IMR-90 (cell line): ENCODE data around the gene PPM1H. TPM values are rescaled to one million over a fixed set of nuclear protein-coding genes. Genes with fewer than 3 reads are reported as not detected.

Experiments used
- ATAC-seq: fragments of 200-7000 bp; cut with Tn5 transposase; 2 replicates; pipeline ENCODE4 v1.9.1; 2020; ENCODE audit warnings: low read depth, mild to moderate bottlenecking, moderate library complexity
- BruUV-seq: library from RNA; stranded (reverse); fragments of 400-500 nt; replicated peaks from 2 replicates; lab custom pipeline; 2021; lab: Mats Ljungman, UMichigan
- CTCF ChIA-PET: fragments of 300-600 bp; formaldehyde crosslinking; extraction: SDS; loops from one replicate; lab custom pipeline; 2021; ENCODE audit warnings: antibody characterized with exemption; lab: Yijun Ruan, JAX
- POLR2A ChIA-PET: fragments of 300-600 bp; sonication (Branson Sonifier 250); formaldehyde crosslinking; loops from one replicate; lab custom pipeline; 2022; ENCODE audit warnings: antibody characterized with exemption; ENCODE audit not compliant: unreplicated experiment; lab: Charles Lee
- DNase-seq: peaks from one replicate; pipeline ENCODE4 v3.0.0; 2013
- H2AFZ ChIP-seq: replicated peaks from 2 replicates; pipeline ENCODE3; 2013; ENCODE audit warnings: low read length, mild to moderate bottlenecking; ENCODE audit not compliant: poor library complexity
- H2AK5ac ChIP-seq: 2 replicates; pipeline ENCODE4 v1.6.1; 2013; ENCODE audit warnings: low read depth, low read length, inconsistent platforms
- H2AK9ac ChIP-seq: replicated peaks from 2 replicates; pipeline ENCODE3; 2013; ENCODE audit warnings: mild to moderate bottlenecking, low read depth, low read length, moderate library complexity; ENCODE audit not compliant: poor library complexity
- H2BK120ac ChIP-seq: 2 replicates; pipeline ENCODE4 v1.6.1; 2013; ENCODE audit warnings: low read depth, low read length, inconsistent platforms
- H2BK15ac ChIP-seq: 3 replicates; pipeline ENCODE4 v1.6.1; 2013; ENCODE audit warnings: low read depth, low read length, inconsistent platforms
- H2BK20ac ChIP-seq: 2 replicates; pipeline ENCODE4 v1.6.1; 2013; ENCODE audit warnings: low read depth, mild to moderate bottlenecking, inconsistent platforms, low read length, moderate library complexity
- H2BK5ac ChIP-seq: 2 replicates; pipeline ENCODE4 v1.6.1; 2013; ENCODE audit warnings: mild to moderate bottlenecking, low read depth, low read length, inconsistent platforms; ENCODE audit not compliant: poor library complexity, severe bottlenecking
- H3K14ac ChIP-seq: replicated peaks from 2 replicates; pipeline ENCODE4 v1.6.1; 2013; ENCODE audit warnings: low read depth, low read length, inconsistent platforms
- H3K18ac ChIP-seq: 2 replicates; pipeline ENCODE4 v1.6.1; 2013; ENCODE audit warnings: low read depth, low read length, control low read depth
- H3K23ac ChIP-seq: 2 replicates; pipeline ENCODE4 v1.6.1; 2013; ENCODE audit warnings: low read depth, low read length, inconsistent platforms
- H3K27ac ChIP-seq: 2 replicates; pipeline ENCODE4 v1.5.1; 2013; ENCODE audit warnings: mild to moderate bottlenecking, control low read depth, low read length; ENCODE audit not compliant: insufficient read depth
- H3K27me3 ChIP-seq: 2 replicates; pipeline ENCODE4 v1.6.1; 2013; ENCODE audit warnings: low read length; ENCODE audit not compliant: control insufficient read depth, insufficient read depth
- H3K36me3 ChIP-seq: 2 replicates; pipeline ENCODE4 v1.6.1; 2013; ENCODE audit warnings: low read length, mixed read lengths; ENCODE audit not compliant: control insufficient read depth, insufficient read depth
- H3K4ac ChIP-seq: 2 replicates; pipeline ENCODE4 v1.6.1; 2013; ENCODE audit warnings: low read depth, low read length, inconsistent platforms
- H3K4me1 ChIP-seq: 2 replicates; pipeline ENCODE4 v1.6.1; 2013; ENCODE audit warnings: low read length, mixed read lengths; ENCODE audit not compliant: control insufficient read depth, insufficient read depth
- H3K4me2 ChIP-seq: 2 replicates; pipeline ENCODE4 v1.6.1; 2013; ENCODE audit warnings: low read depth, mild to moderate bottlenecking, control low read depth, low read length, moderate library complexity
- H3K4me3 ChIP-seq: 2 replicates; pipeline ENCODE4 v1.5.1; 2013; ENCODE audit warnings: low read depth, mild to moderate bottlenecking, control low read depth, low read length, moderate library complexity; ENCODE audit not compliant: insufficient read depth
- H3K56ac ChIP-seq: 2 replicates; pipeline ENCODE4 v1.6.1; 2013; ENCODE audit warnings: low read length, inconsistent platforms; ENCODE audit not compliant: insufficient read depth; ENCODE audit errors: extremely low read depth
- H3K79me1 ChIP-seq, 2 experiments: 2 replicates each; pipeline ENCODE4 v1.6.1; 2013; ENCODE audit warnings: low read length in 2 of 2, inconsistent platforms in 1 of 2, low read depth in 1 of 2
- H3K9ac ChIP-seq: 2 replicates; pipeline ENCODE4 v1.6.1; 2013; ENCODE audit warnings: low read depth, low read length, control low read depth
- H3K9me1 ChIP-seq: 2 replicates; pipeline ENCODE4 v1.6.1; 2013; ENCODE audit warnings: low read length, inconsistent platforms; ENCODE audit not compliant: insufficient read depth
- H3K9me3 ChIP-seq: 2 replicates; pipeline ENCODE4 v1.6.1; 2013; ENCODE audit warnings: low read length; ENCODE audit not compliant: control insufficient read depth, insufficient read depth
- H4K20me1 ChIP-seq: 2 replicates; pipeline ENCODE4 v1.6.1; 2013; ENCODE audit warnings: low read length, inconsistent platforms; ENCODE audit not compliant: insufficient read depth
- H4K5ac ChIP-seq: 2 replicates; pipeline ENCODE4 v1.6.1; 2013; ENCODE audit warnings: mild to moderate bottlenecking, low read depth, low read length, control low read depth
- H4K8ac ChIP-seq, 2 experiments: 2 replicates each; pipeline ENCODE4 v1.6.1; 2013; ENCODE audit warnings: low read depth in 2 of 2, low read length in 2 of 2, control low read depth in 1 of 2, inconsistent platforms in 1 of 2
- H4K91ac ChIP-seq: 2 replicates; pipeline ENCODE4 v1.6.1; 2013; ENCODE audit warnings: low read depth, low read length, inconsistent platforms; ENCODE audit not compliant: insufficient read depth
- CHD1 ChIP-seq: IDR thresholded peaks from 2 replicates; pipeline ENCODE4 v1.6.1; 2012; ENCODE audit warnings: low read depth, low read length, improper control_type of control experiment
- FOS ChIP-seq: fragments of 150-350 bp; IDR thresholded peaks from 2 replicates; pipeline ENCODE4 v1.6.1; 2016; ENCODE audit warnings: low read depth, low read length
- MAFK ChIP-seq: IDR thresholded peaks from 2 replicates; pipeline ENCODE4 v1.6.1; 2012; ENCODE audit warnings: low read depth, low read length, improper control_type of control experiment
- RFX5 ChIP-seq: IDR thresholded peaks from 2 replicates; pipeline ENCODE4 v1.8.0; 2012; ENCODE audit warnings: low read depth, mild to moderate bottlenecking, low read length, moderate library complexity
- USF2 ChIP-seq: fragments of 150-350 bp; IDR thresholded peaks from 2 replicates; pipeline ENCODE4 v1.6.1; 2017; ENCODE audit warnings: mild to moderate bottlenecking, antibody characterized with exemption, low read length, low read depth
- WGBS, 2 experiments: methylation state at CpG; one replicate each; pipeline versions ENCODE4 v1.1.5 to v1.1.7; 2013; ENCODE audit warnings: missing lambda C conversion rate in 2 of 2; ENCODE audit not compliant: insufficient read length in 1 of 2; ENCODE audit errors: extremely low coverage in 2 of 2; 5-methylcytosine and 5-hydroxymethylcytosine counted together
- dilution Hi-C: fragments of 300-500 bp; cut with HindIII; formaldehyde crosslinking; loops from one replicate; pipeline ENCODE4 v1.14.3; 2018; ENCODE audit warnings: low sequenced_read_pairs; ENCODE audit not compliant: unreplicated experiment
- in situ Hi-C: fragments of 300-500 bp; cut with MboI; formaldehyde crosslinking; loops from 3 replicates; pipeline ENCODE4 v1.14.3; 2019; ENCODE audit warnings: low sequenced_read_pairs, inconsistent platforms, mixed read lengths
- intact Hi-C: fragments of 100-400 bp; cut with micrococcal nuclease; formaldehyde crosslinking; loops from 2 replicates; pipeline ENCODE4 v1.10.0; 2022
- polyA plus RNA-seq, 3 experiments: library from polyadenylated mRNA; depleted of rRNA; stranded (reverse); fragments of >200 nt; gene quantifications; 2 replicates each; pipeline ENCODE4 v1.2.3, GENCODE V29; 2012; ENCODE audit warnings: low replicate concordance in 1 of 3
- total RNA-seq: library from RNA; depleted of rRNA; stranded (reverse); fragments of >200 nt; gene quantifications from 2 replicates; pipeline ENCODE4 v1.2.3, GENCODE V29; 2012

PPM1H gene
- total and polyA plus RNA-seq, 2 of the 4 experiments (the other 2 are of a cell fraction), result 0.14 to 0.18 TPM

- peaks cover 2% of the 10 kb centered on the region; the same call in 1 of the 2 replicates for H3K36me3 ChIP-seq
- no peak overlapping the region for H3K14ac ChIP-seq
- H4K20me1 ChIP-seq, result no peaks in the 10 kb centered on the region
- intact Hi-C loops (no loop called here), in situ Hi-C loops (no loop called here), dilution Hi-C loops (no loop called here)
- H3K56ac ChIP-seq, result no peak overlapping the region
- H3K79me1 ChIP-seq, result no peaks in the 10 kb centered on the region
- H3K9me1 ChIP-seq, result peaks cover under 1% of the 10 kb centered on the region; the same call in 1 of the 2 replicates
- H3K18ac ChIP-seq, result no peak overlapping the region
- ChIA-PET POLR2A (no interaction called here), CTCF (interaction anchor here (0.7 kb wide), 1 partner anchor 40 kb away, joined by 3 read pairs; no protein-coding TSS in a partner anchor)
- no peak overlapping the region for H3K23ac ChIP-seq
- H3K27ac ChIP-seq, result no peak overlapping the region
- no peak overlapping the region for H4K91ac ChIP-seq
- no peaks in the 10 kb centered on the region for H3K27me3 ChIP-seq
- no peak overlapping the region for H4K5ac ChIP-seq
- H3K4me2 ChIP-seq, result no peak overlapping the region
- no peak overlapping the region for H2BK20ac ChIP-seq
- no TSS peak for BruUV-seq
- DNase-seq (no peak), ATAC-seq (no peak)
- TF ChIP-seq MAFK (no peak), USF2 (no peak), FOS (no peak), CHD1 (no peak), RFX5 (no peak)
- H3K4ac ChIP-seq, result no peak overlapping the region
- H2AK5ac ChIP-seq, result no peak overlapping the region
- H3K4me3 ChIP-seq, result no peak overlapping the region
- WGBS, 2 experiments, result 100% methylated on average over 2 of the region's 8 CpGs; no CpG with 5 or more reads in 1 of the 2 experiments
- no peak overlapping the region for H2AK9ac ChIP-seq
- no peak overlapping the region for H2BK5ac ChIP-seq
- no peak overlapping the region for H4K8ac ChIP-seq
- H3K9ac ChIP-seq, result no peak overlapping the region
- H3K4me1 ChIP-seq, result no peaks in the 10 kb centered on the region
- H3K9me3 ChIP-seq, result no peaks in the 10 kb centered on the region
- H2BK120ac ChIP-seq, result no peak overlapping the region
- H2AFZ ChIP-seq, result no peak overlapping the region
- no peak overlapping the region for H2BK15ac ChIP-seq
Measured at GRCh38 chr12:62621101-62621638, 313.8 kb downstream of the PPM1H start.
